CD4-positive, CD25-positive, alpha-beta regulatory T cell (primary cell): Measurements from ENCODE around the gene TMEM200B. TPM values are rescaled to one million over a fixed set of nuclear protein-coding genes. Genes with fewer than 3 reads are reported as not detected.
"Not testable (repeated sequence)": the region's sequence is repeated elsewhere in the genome, so short reads cannot be mapped to it uniquely, and the experiment has no call there.

Experiments
- ATAC-seq, 2 donors: fragments of 150-1000 bp; cut with Tn5 transposase; one replicate each; pipeline ENCODE4 v1.10.0; 2021; ENCODE audit warnings: low read depth in 2 of 2, moderate number of reproducible peaks in 2 of 2, moderate library complexity in 1 of 2
- DNase-seq, 3 donors: peaks; one replicate each; pipeline versions ENCODE4 v3.0.0 to v3.0.0-alpha.2; 2012 to 2022; ENCODE audit warnings: mixed read lengths in 1 of 3
- H3K27ac ChIP-seq: one replicate; pipeline ENCODE4 v1.7.0; 2013; ENCODE audit warnings: mild to moderate bottlenecking, low read length; ENCODE audit not compliant: insufficient read depth, poor library complexity, severe bottlenecking
- H3K27me3 ChIP-seq: one replicate; pipeline ENCODE4 v1.7.0; 2013; ENCODE audit warnings: low read length; ENCODE audit not compliant: control insufficient read depth, insufficient read depth
- H3K36me3 ChIP-seq: one replicate; pipeline ENCODE4 v1.7.0; 2013; ENCODE audit warnings: mild to moderate bottlenecking, low read length, moderate library complexity; ENCODE audit not compliant: control insufficient read depth, insufficient read depth
- H3K4me1 ChIP-seq: 2 replicates; pipeline ENCODE4 v1.7.0; 2013; ENCODE audit warnings: mild to moderate bottlenecking, low read length; ENCODE audit not compliant: insufficient read depth, control insufficient read depth, poor library complexity, severe bottlenecking
- H3K4me3 ChIP-seq: one replicate; pipeline ENCODE4 v1.7.0; 2013; ENCODE audit warnings: low read depth, mild to moderate bottlenecking, low read length, moderate library complexity
- H3K9me3 ChIP-seq, 2 experiments: 1 replicate in 1 of 2; 2 replicates in 1 of 2; pipeline ENCODE4 v1.7.0; 2013; ENCODE audit warnings: low read length in 2 of 2, mild to moderate bottlenecking in 1 of 2, moderate library complexity in 1 of 2; ENCODE audit not compliant: control insufficient read depth in 2 of 2
- H3K27ac Mint-ChIP-seq, 3 donors: one replicate each; pipeline ENCODE4 v1.8.0; 2020 to 2022; ENCODE audit warnings: mild to moderate bottlenecking in 3 of 3, mixed read lengths in 3 of 3, moderate library complexity in 2 of 3
- H3K27me3 Mint-ChIP-seq: one replicate; pipeline ENCODE4 v1.8.0; 2022; ENCODE audit warnings: mild to moderate bottlenecking, mixed read lengths
- H3K36me3 Mint-ChIP-seq: one replicate; pipeline ENCODE4 v1.8.0; 2020; ENCODE audit warnings: mixed read lengths
- H3K4me1 Mint-ChIP-seq, 4 donors: one replicate each; pipeline ENCODE4 v1.8.0; 2020 to 2022; ENCODE audit warnings: mixed read lengths in 4 of 4, mild to moderate bottlenecking in 1 of 4
- H3K4me3 Mint-ChIP-seq, 4 donors: one replicate each; pipeline ENCODE4 v1.8.0; 2020 to 2022; ENCODE audit warnings: mild to moderate bottlenecking in 4 of 4, mixed read lengths in 4 of 4, moderate library complexity in 3 of 4
- H3K9me3 Mint-ChIP-seq, 7 donors: one replicate each; pipeline ENCODE4 v1.8.0; 2020 to 2022; ENCODE audit warnings: mixed read lengths in 7 of 7, mild to moderate bottlenecking in 3 of 7, moderate library complexity in 2 of 7
- polyA plus RNA-seq, 4 donors: library from polyadenylated mRNA; unstranded; fragments of 300-500 nt; fragmentation: Illumina TruSeq; gene quantifications; one replicate each; pipeline ENCODE4 v1.2.3, GENCODE V29; 2021
- total RNA-seq: library from RNA; stranded (reverse); gene quantifications from one replicate; pipeline ENCODE4 v1.2.3, GENCODE V29; 2022

TMEM200B gene
- total and polyA plus RNA-seq, 5 donors from 2014 or later, result 0.27 TPM; not detected in 4

GRCh38 chr1:29150346-29150745, 26.6 kb upstream of the TMEM200B start:
- not testable (repeated sequence) for H3K27me3 ChIP-seq, H3K27ac ChIP-seq, H3K9me3 ChIP-seq, H3K27ac Mint-ChIP-seq, DNase-seq, H3K4me3 Mint-ChIP-seq, H3K4me1 Mint-ChIP-seq, H3K9me3 Mint-ChIP-seq, H3K27me3 Mint-ChIP-seq, ATAC-seq, H3K4me3 ChIP-seq, H3K4me1 ChIP-seq
- H3K36me3 Mint-ChIP-seq, result peaks cover 71% of the 10 kb centered on the region
- peaks cover 89% of the 10 kb centered on the region for H3K36me3 ChIP-seq

GRCh38 chr1:29148656-29149491, 25.2 kb upstream of the TMEM200B start:
- Histone ChIP-seq H3K4me3 (no peak overlapping the region), H3K27ac (no peak overlapping the region), H3K36me3 (peaks cover 74% of the 10 kb centered on the region), H3K9me3 (no peaks in the 10 kb centered on the region), H3K27me3 (no peaks in the 10 kb centered on the region), H3K4me1 (no peaks in the 10 kb centered on the region)
- Mint-ChIP-seq H3K9me3 (peaks cover 0 to 4% (median 0%) of the 10 kb centered on the region in 7 donors), H3K36me3 (peaks cover 65% of the 10 kb centered on the region), H3K4me3 (peak overlapping the region in 1 of 4 donors; percentile 43), H3K27ac (no peak overlapping the region), H3K4me1 (peaks cover 0 to 5% (median 2%) of the 10 kb centered on the region in 4 donors), H3K27me3 (peaks cover 5% of the 10 kb centered on the region)
- DNase-seq (no peak), ATAC-seq (no peak)

GRCh38 chr1:29145739-29146437, 22.2 kb upstream of the TMEM200B start:
- Mint-ChIP-seq H3K4me3 (peak overlapping the region in 1 of 4 donors; percentile 21), H3K9me3 (peaks cover 0 to 4% (median 0%) of the 10 kb centered on the region in 7 donors), H3K36me3 (peaks cover 47% of the 10 kb centered on the region), H3K4me1 (peaks cover 0 to 10% (median 0%) of the 10 kb centered on the region in 4 donors), H3K27me3 (peaks cover 5% of the 10 kb centered on the region), H3K27ac (peak overlapping the region in 1 of 3 donors; percentile 59)
- Histone ChIP-seq H3K27ac (no peak overlapping the region), H3K4me1 (no peaks in the 10 kb centered on the region), H3K36me3 (peaks cover 45% of the 10 kb centered on the region), H3K27me3 (no peaks in the 10 kb centered on the region), H3K9me3 (no peaks in the 10 kb centered on the region), H3K4me3 (no peak overlapping the region)
- DNase-seq (no peak), ATAC-seq (no peak)

- Mint-ChIP-seq H3K4me3 (no peak overlapping the region), H3K4me1 (peaks cover 0 to 10% (median 0%) of the 10 kb centered on the region in 4 donors), H3K27ac (no peak overlapping the region), H3K36me3 (peaks cover 33% of the 10 kb centered on the region), H3K27me3 (peaks cover 5% of the 10 kb centered on the region), H3K9me3 (peaks cover 0 to 4% (median 0%) of the 10 kb centered on the region in 7 donors)
- H3K9me3 ChIP-seq, result no peaks in the 10 kb centered on the region
- H3K27ac ChIP-seq, result no peak overlapping the region
- H3K36me3 ChIP-seq, result peaks cover 30% of the 10 kb centered on the region
- no peaks in the 10 kb centered on the region for H3K27me3 ChIP-seq
- H3K4me3 ChIP-seq, result no peak overlapping the region
- DNase-seq (no peak), ATAC-seq (no peak)
- no peaks in the 10 kb centered on the region for H3K4me1 ChIP-seq
Measured at GRCh38 chr1:29144178-29144577, 20.5 kb upstream of the TMEM200B start.

GRCh38 chr1:29142714-29143113, 19.0 kb upstream of the TMEM200B start:
- H3K4me1 ChIP-seq, result no peaks in the 10 kb centered on the region
- H3K36me3 ChIP-seq, result peaks cover 15% of the 10 kb centered on the region
- Mint-ChIP-seq H3K27me3 (peaks cover 5% of the 10 kb centered on the region), H3K36me3 (peaks cover 18% of the 10 kb centered on the region), H3K4me3 (no peak overlapping the region), H3K9me3 (peaks cover 0 to 4% (median 0%) of the 10 kb centered on the region in 7 donors), H3K27ac (peak overlapping the region in 1 of 3 donors; percentile 49), H3K4me1 (peaks cover 0 to 7% (median 0%) of the 10 kb centered on the region in 4 donors)
- ATAC-seq (no peak), DNase-seq (no peak)
- H3K9me3 ChIP-seq, result no peaks in the 10 kb centered on the region
- H3K4me3 ChIP-seq, result no peak overlapping the region
- no peak overlapping the region for H3K27ac ChIP-seq
- no peaks in the 10 kb centered on the region for H3K27me3 ChIP-seq

GRCh38 chr1:29136391-29136915, 12.8 kb upstream of the TMEM200B start:
- Histone ChIP-seq H3K4me1 (no peaks in the 10 kb centered on the region), H3K36me3 (no peaks in the 10 kb centered on the region), H3K9me3 (no peaks in the 10 kb centered on the region), H3K27me3 (no peaks in the 10 kb centered on the region), H3K4me3 (no peak overlapping the region), H3K27ac (no peak overlapping the region)
- ATAC-seq, result no peak
- Mint-ChIP-seq H3K27me3 (peaks cover 26% of the 10 kb centered on the region), H3K4me1 (no peaks in the 10 kb centered on the region), H3K36me3 (no peaks in the 10 kb centered on the region), H3K9me3 (peaks cover 0 to 2% (median 0%) of the 10 kb centered on the region in 7 donors), H3K27ac (no peak overlapping the region), H3K4me3 (no peak overlapping the region)
- DNase-seq, result no peak

GRCh38 chr1:29134695-29135028, 11.0 kb upstream of the TMEM200B start:
- ATAC-seq (no peak), DNase-seq (no peak)
- Mint-ChIP-seq H3K4me1 (no peaks in the 10 kb centered on the region), H3K27me3 (peaks cover 35% of the 10 kb centered on the region), H3K36me3 (no peaks in the 10 kb centered on the region), H3K27ac (no peak overlapping the region), H3K4me3 (no peak overlapping the region), H3K9me3 (peaks cover 0 to 1% (median 0%) of the 10 kb centered on the region in 7 donors)
- Histone ChIP-seq H3K4me3 (no peak overlapping the region), H3K27me3 (no peaks in the 10 kb centered on the region), H3K27ac (no peak overlapping the region), H3K9me3 (no peaks in the 10 kb centered on the region), H3K4me1 (no peaks in the 10 kb centered on the region), H3K36me3 (no peaks in the 10 kb centered on the region)
